Activated CD4-positive, CD25-positive, alpha-beta regulatory T cell (primary cell): ENCODE data around the gene DNAAF8.
"Not testable (repeated sequence)": the region's sequence is repeated elsewhere in the genome, so short reads cannot be mapped to it uniquely, and the experiment has no call there.

Experiments used
- DNase-seq, 4 experiments: peaks; one replicate each; lab custom pipeline; 2025; lab: John Stamatoyannopoulos, UW

The DNAAF8 gene

GRCh38 chr16:4723071-4723767 lies 11.1 kb upstream of the DNAAF8 start:
- no peak for DNase-seq

GRCh38 chr16:4724661-4725270 lies 9.6 kb upstream of the DNAAF8 start:
- DNase-seq = no peak

GRCh38 chr16:4726616-4727015 lies 7.7 kb upstream of the DNAAF8 start:
- no peak for DNase-seq

- DNase-seq = no peak
Observed at GRCh38 chr16:4728676-4729075, 5.7 kb upstream of the DNAAF8 start.

GRCh38 chr16:4729876-4730275 lies 4.5 kb upstream of the DNAAF8 start:
- DNase-seq = no peak

- DNase-seq = no peak
Observed at GRCh38 chr16:4733211-4733742, 1.1 kb upstream of the DNAAF8 start.

- peak in 1 of 4 experiments; percentile 26 for DNase-seq
Observed at GRCh38 chr16:4733747-4734062, 632 bp upstream of the DNAAF8 start.

- DNase-seq = peak; percentile 78 to 94 (median 86)
Observed at GRCh38 chr16:4734730-4735535, 596 bp downstream of the DNAAF8 start.

GRCh38 chr16:4736546-4736945 lies 2.2 kb downstream of the DNAAF8 start:
- DNase-seq = no peak

GRCh38 chr16:4737545-4737944 lies 3.2 kb downstream of the DNAAF8 start:
- DNase-seq = no peak

GRCh38 chr16:4738370-4738769 lies 4.0 kb downstream of the DNAAF8 start:
- not testable (repeated sequence) for DNase-seq

- DNase-seq = no peak
Observed at GRCh38 chr16:4743226-4743878, 9.0 kb downstream of the DNAAF8 start.

GRCh38 chr16:4744555-4745273 lies 10.4 kb downstream of the DNAAF8 start:
- DNase-seq = no peak

GRCh38 chr16:4745274-4745569 lies 10.9 kb downstream of the DNAAF8 start:
- no peak for DNase-seq

- DNase-seq = no peak
Observed at GRCh38 chr16:4746215-4746614, 11.9 kb downstream of the DNAAF8 start.

- no peak for DNase-seq
Observed at GRCh38 chr16:4746991-4747574, 12.7 kb downstream of the DNAAF8 start.

GRCh38 chr16:4747906-4748681 lies 13.8 kb downstream of the DNAAF8 start:
- DNase-seq = no peak

GRCh38 chr16:4748682-4749411 lies 14.5 kb downstream of the DNAAF8 start:
- no peak for DNase-seq

- DNase-seq = no peak
Observed at GRCh38 chr16:4749700-4750257, 15.4 kb downstream of the DNAAF8 start.

GRCh38 chr16:4750896-4751295 lies 16.6 kb downstream of the DNAAF8 start:
- DNase-seq = no peak
